Lung (tissue), 12 donors: ENCODE measurements around the gene MAST4. TPM values are rescaled to one million over a fixed set of nuclear protein-coding genes. Genes with fewer than 3 reads are reported as not detected.

Source experiments
- ATAC-seq: fragments of 200-7000 bp; cut with Tn5 transposase; one replicate; pipeline ENCODE4 v1.9.1; 2020; ENCODE audit warnings: moderate number of reproducible peaks; ENCODE audit not compliant: insufficient read depth, low FRiP score
- DNase-seq, 3 donors: peaks; one replicate each; pipeline ENCODE4 v3.0.0-alpha.2; 2013 to 2017
- H3K27ac ChIP-seq, 2 donors: one replicate each; pipeline ENCODE4 v1.5.1; 2013; ENCODE audit warnings: mild to moderate bottlenecking in 2 of 2, moderate library complexity in 2 of 2, control low read depth in 1 of 2, inconsistent platforms in 1 of 2, low read depth in 1 of 2, low read length in 1 of 2
- H3K27me3 ChIP-seq, 3 donors: one replicate each; pipeline ENCODE4 v1.5.1; 2013; ENCODE audit warnings: low read length in 2 of 3; ENCODE audit not compliant: control insufficient read depth in 3 of 3, insufficient read depth in 3 of 3
- H3K36me3 ChIP-seq, 4 donors: one replicate each; pipeline ENCODE4 v1.5.1; 2013; ENCODE audit warnings: low read length in 4 of 4, mild to moderate bottlenecking in 1 of 4, moderate library complexity in 1 of 4; ENCODE audit not compliant: control insufficient read depth in 4 of 4, insufficient read depth in 4 of 4
- H3K4me1 ChIP-seq, 5 donors: one replicate each; pipeline ENCODE4 v1.5.1; 2013; ENCODE audit warnings: low read length in 5 of 5, mild to moderate bottlenecking in 2 of 5, moderate library complexity in 1 of 5; ENCODE audit not compliant: control insufficient read depth in 5 of 5, insufficient read depth in 5 of 5
- H3K4me3 ChIP-seq: one replicate; pipeline ENCODE4 v1.5.1; 2013; ENCODE audit warnings: mild to moderate bottlenecking, control low read depth, moderate library complexity
- H3K9ac ChIP-seq, 2 donors: one replicate each; pipeline ENCODE4 v1.5.1; 2013; ENCODE audit warnings: low read length in 2 of 2, control low read depth in 1 of 2; ENCODE audit not compliant: insufficient read depth in 1 of 2
- H3K9me3 ChIP-seq, 4 donors: one replicate each; pipeline ENCODE4 v1.5.1; 2013; ENCODE audit warnings: low read length in 3 of 4, mild to moderate bottlenecking in 1 of 4, moderate library complexity in 1 of 4; ENCODE audit not compliant: control insufficient read depth in 4 of 4, insufficient read depth in 3 of 4
- CTCF ChIP-seq: IDR thresholded peaks from 2 replicates; pipeline ENCODE4 v1.5.1; 2012; ENCODE audit warnings: mild to moderate bottlenecking; ENCODE audit errors: control extremely low read depth, extremely low read depth
- WGBS, 2 donors: extraction: QIAGEN DNeasy Blood & Tissue Kit; methylation state at CpG; one replicate each; pipeline ENCODE4 v1.1.7; 2013; 5-methylcytosine and 5-hydroxymethylcytosine counted together
- polyA plus RNA-seq, 2 donors: library from polyadenylated mRNA; stranded (reverse); fragments of 200-250 nt; gene quantifications; one replicate each; pipeline ENCODE4 v1.2.1, GENCODE V29; 2013
- total RNA-seq, 2 donors: library from RNA; depleted of rRNA in 1 of 2; stranded (reverse); fragments of >200 nt in 1 of 2; gene quantifications; one replicate each; pipeline ENCODE4 v1.2.1, GENCODE V29; 2014 to 2021
- donor health status: control.
- donor health status: control.
- donor health status: Bipolar disorder and iron deficiency.
- donor health status: healthy.
- donor health status: DM: yes; HTN: yes; CAD: no.

The MAST4 gene
- total and polyA plus RNA-seq, 4 donors, result 13.9 to 153 (median 46.2) TPM

GRCh38 chr5:66922881-66923280 lies 326.7 kb downstream of the MAST4 start:
- ATAC-seq (no peak), DNase-seq (no peak)
- Histone ChIP-seq H3K9me3 (no peaks in the 10 kb centered on the region), H3K4me3 (no peak overlapping the region), H3K27ac (no peak overlapping the region), H3K4me1 (peaks cover 0 to 6% (median 3%) of the 10 kb centered on the region in 5 donors), H3K9ac (no peak overlapping the region), H3K27me3 (no peaks in the 10 kb centered on the region), H3K36me3 (no peaks in the 10 kb centered on the region)
- 86 to 93% methylated on average over 5 of the region's 5 CpGs for WGBS, 2 donors
- TF ChIP-seq CTCF, result no peak

GRCh38 chr5:66923457-66923856 lies 327.3 kb downstream of the MAST4 start:
- Histone ChIP-seq H3K9ac (no peak overlapping the region), H3K36me3 (no peaks in the 10 kb centered on the region), H3K4me3 (no peak overlapping the region), H3K27ac (no peak overlapping the region), H3K27me3 (no peaks in the 10 kb centered on the region), H3K9me3 (no peaks in the 10 kb centered on the region), H3K4me1 (peaks cover 0 to 6% (median 3%) of the 10 kb centered on the region in 5 donors)
- DNase-seq (no peak), ATAC-seq (no peak)
- TF ChIP-seq CTCF, result no peak
- 15 to 48% methylated on average over 1 of the region's 1 CpG for WGBS, 2 donors

DNA sequence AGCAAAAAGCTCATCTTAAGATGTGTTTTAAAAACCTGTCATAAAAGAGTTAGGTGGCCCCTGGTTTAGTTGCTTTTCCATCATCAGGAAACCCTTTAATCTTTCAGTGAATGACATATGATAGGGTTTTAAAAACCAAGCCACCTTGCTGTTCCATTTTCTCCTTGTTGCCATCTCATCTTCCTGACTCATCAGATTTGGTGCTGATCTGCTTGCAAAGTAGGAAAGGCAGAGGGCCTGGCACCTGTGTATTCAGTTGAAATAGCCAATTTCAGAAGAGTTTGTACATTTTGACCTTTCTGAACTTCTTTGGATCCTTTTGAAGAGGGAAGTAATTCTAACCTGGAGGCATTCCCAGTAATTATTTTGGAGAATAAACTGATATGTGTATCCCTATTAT lies 327.7 kb downstream of the MAST4 start:
- DNase-seq (no peak), ATAC-seq (no peak)
- Histone ChIP-seq H3K4me3 (no peak overlapping the region), H3K9me3 (no peaks in the 10 kb centered on the region), H3K9ac (no peak overlapping the region), H3K27me3 (no peaks in the 10 kb centered on the region), H3K36me3 (no peaks in the 10 kb centered on the region), H3K4me1 (peaks cover 0 to 6% (median 3%) of the 10 kb centered on the region in 5 donors), H3K27ac (no peak overlapping the region)
- TF ChIP-seq CTCF, result no peak

- no peak overlapping the region for H3K27ac ChIP-seq
- no peaks in the 10 kb centered on the region for H3K36me3 ChIP-seq
- H3K4me1 ChIP-seq, result peaks cover 0 to 6% (median 3%) of the 10 kb centered on the region in 5 donors
- ATAC-seq, result no peak
- no peaks in the 10 kb centered on the region for H3K9me3 ChIP-seq
- no peak for DNase-seq
- no peaks in the 10 kb centered on the region for H3K27me3 ChIP-seq
- TF ChIP-seq CTCF, result no peak
- H3K4me3 ChIP-seq, result no peak overlapping the region
- H3K9ac ChIP-seq, result no peak overlapping the region
These were observed 330.9 kb downstream of the MAST4 start for GRCh38 chr5:66927140-66927539.
